Endothelial cell of umbilical vein (primary cell): ENCODE measurements around the gene ATP2B2. TPM values are rescaled to one million over a fixed set of nuclear protein-coding genes. Genes with fewer than 3 reads are reported as not detected.

ENCODE experiments used
- BruUV-seq: library from RNA; stranded (reverse); fragments of 400-500 nt; replicated peaks from 2 replicates; lab custom pipeline; 2021; lab: Mats Ljungman, UMichigan
- CTCF ChIA-PET: fragments of 300-600, 350-600 bp; sonication (Branson Sonifier 250); formaldehyde crosslinking; loops from one replicate; lab custom pipeline; 2021; ENCODE audit warnings: antibody characterized with exemption, inconsistent platforms; lab: Charles Lee
- POLR2A ChIA-PET: fragments of 300-600, 350-600 bp; sonication (Branson Sonifier 250); formaldehyde crosslinking; loops from one replicate; lab custom pipeline; 2021; ENCODE audit warnings: antibody characterized with exemption, inconsistent platforms; lab: Charles Lee
- DNase-seq: peaks from one replicate; pipeline ENCODE4 v3.0.0-alpha.2; 2011; ENCODE audit warnings: low read depth, low spot score
- FAIRE-seq: peaks from 2 replicates; lab custom pipeline; 2011; peaks lifted over from hg19 to GRCh38; lab: Jason Lieb, UNC
- H2AFZ ChIP-seq: 2 replicates; pipeline ENCODE4 v1.6.0; 2012; ENCODE audit warnings: low read depth, low read length, control low read depth, inconsistent platforms
- H3K27ac ChIP-seq: 2 replicates; pipeline ENCODE4 v1.5.1; 2011; ENCODE audit warnings: low read depth, mild to moderate bottlenecking, control low read depth, low read length, moderate library complexity; ENCODE audit not compliant: insufficient read depth
- H3K27me3 ChIP-seq, 2 experiments: 2 replicates each; pipeline versions ENCODE4 v1.6.0 to v1.6.1; 2011; ENCODE audit warnings: low read length in 2 of 2, mixed read lengths in 1 of 2; ENCODE audit not compliant: control insufficient read depth in 2 of 2, insufficient read depth in 2 of 2
- H3K36me3 ChIP-seq, 2 experiments: 2 replicates in 1 of 2; 3 replicates in 1 of 2; pipeline ENCODE4 v1.5.1; 2011; ENCODE audit warnings: low read length in 2 of 2, mild to moderate bottlenecking in 1 of 2, moderate library complexity in 1 of 2; ENCODE audit not compliant: control insufficient read depth in 2 of 2, insufficient read depth in 2 of 2; ENCODE audit errors: extremely low read depth in 1 of 2
- H3K4me1 ChIP-seq: 3 replicates; pipeline ENCODE4 v1.5.1; 2011; ENCODE audit warnings: mild to moderate bottlenecking, low read length; ENCODE audit not compliant: control insufficient read depth, insufficient read depth; ENCODE audit errors: extremely low read depth
- H3K4me2 ChIP-seq: 2 replicates; pipeline ENCODE4 v1.6.1; 2011; ENCODE audit warnings: low read length, control low read depth, mixed read lengths; ENCODE audit not compliant: insufficient read depth
- H3K4me3 ChIP-seq, 3 experiments: fragments of 200-600 bp in 1 of 3; sonication (generic), shearing (Covaris generic) in 1 of 3; replicated peaks in 1 of 3; 2 replicates each; pipeline ENCODE4 v1.5.1; 2011 to 2016; ENCODE audit warnings: control low read depth in 3 of 3, low read length in 3 of 3, mild to moderate bottlenecking in 2 of 3, inconsistent platforms in 1 of 3, low read depth in 1 of 3, moderate library complexity in 1 of 3; ENCODE audit not compliant: insufficient read depth in 1 of 3
- H3K79me2 ChIP-seq: 2 replicates; pipeline ENCODE4 v1.6.0; 2012; ENCODE audit warnings: low read length, inconsistent platforms; ENCODE audit not compliant: control insufficient read depth, insufficient read depth
- H3K9ac ChIP-seq: replicated peaks from 2 replicates; pipeline ENCODE3; 2011; ENCODE audit warnings: low read length, control low read depth; ENCODE audit not compliant: insufficient read depth; ENCODE audit errors: extremely low read depth
- H3K9me1 ChIP-seq: replicated peaks from 3 replicates; pipeline ENCODE4 v1.6.0; 2011; ENCODE audit warnings: mild to moderate bottlenecking, low read length; ENCODE audit not compliant: control insufficient read depth, insufficient read depth; ENCODE audit errors: extremely low read depth
- H3K9me3 ChIP-seq: replicated peaks from 2 replicates; pipeline ENCODE4 v1.5.1; 2012; ENCODE audit warnings: low read length, inconsistent platforms; ENCODE audit not compliant: control insufficient read depth, insufficient read depth
- H4K20me1 ChIP-seq: replicated peaks from 2 replicates; pipeline ENCODE3; 2011; ENCODE audit warnings: mild to moderate bottlenecking, low read length; ENCODE audit not compliant: control insufficient read depth, insufficient read depth; ENCODE audit errors: extremely low read depth
- CTCF ChIP-seq, 2 donors: IDR thresholded peaks; 1 replicate in 1 of 2; 2 replicates in 1 of 2; pipeline ENCODE4 v1.5.1; 2011; ENCODE audit warnings: low read length in 2 of 2, mild to moderate bottlenecking in 2 of 2, moderate library complexity in 2 of 2, control low read depth in 1 of 2, inconsistent platforms in 1 of 2, low read depth in 1 of 2; ENCODE audit not compliant: insufficient read depth in 1 of 2; ENCODE audit errors: extremely low read depth in 1 of 2
- EZH2 ChIP-seq: IDR thresholded peaks from 2 replicates; pipeline ENCODE4 v1.6.1; 2012; ENCODE audit warnings: borderline replicate concordance, low read depth, mild to moderate bottlenecking, moderate library complexity, low read length, inconsistent platforms; ENCODE audit not compliant: severe bottlenecking
- FOS ChIP-seq: IDR thresholded peaks from 2 replicates; pipeline ENCODE4 v1.6.1; 2011; ENCODE audit warnings: mild to moderate bottlenecking, low read length, moderate library complexity, borderline replicate concordance; ENCODE audit not compliant: insufficient read depth
- GATA2 ChIP-seq: IDR thresholded peaks from 2 replicates; pipeline ENCODE4 v1.7.0; 2011; ENCODE audit warnings: low read depth, mild to moderate bottlenecking, moderate library complexity, mixed read lengths, low read length; ENCODE audit not compliant: insufficient read length, insufficient read depth
- JUN ChIP-seq: IDR thresholded peaks from 2 replicates; pipeline ENCODE4 v1.6.1; 2011; ENCODE audit warnings: borderline replicate concordance, low read depth; ENCODE audit not compliant: insufficient read length, insufficient read depth
- MAX ChIP-seq: IDR thresholded peaks from 2 replicates; pipeline ENCODE4 v1.6.1; 2011; ENCODE audit not compliant: insufficient read depth, insufficient read length
- MYC ChIP-seq: IDR thresholded peaks from one replicate; pipeline ENCODE4 v1.6.1; 2011; ENCODE audit warnings: mild to moderate bottlenecking, low read depth, low read length
- POLR2A ChIP-seq: IDR thresholded peaks from 2 replicates; pipeline ENCODE4 v1.6.1; 2012; ENCODE audit warnings: low read depth, mild to moderate bottlenecking, control low read depth, low read length
- POLR2AphosphoS5 ChIP-seq: IDR thresholded peaks from 2 replicates; pipeline ENCODE4 v1.6.1; 2012; ENCODE audit warnings: low read depth, mild to moderate bottlenecking, control low read depth, low read length, moderate library complexity; ENCODE audit not compliant: insufficient read depth
- dilution Hi-C: fragments of 300-500 bp; cut with MboI; formaldehyde crosslinking; loops from one replicate; pipeline ENCODE4 v1.15.0; 2019; ENCODE audit warnings: low sequenced_read_pairs; ENCODE audit not compliant: extremely low pct_ligation_motif_present
- intact Hi-C: fragments of 100-400 bp; cut with micrococcal nuclease; formaldehyde crosslinking; loops from one replicate; pipeline ENCODE4 v1.10.0; 2022
- polyA plus RNA-seq, 4 experiments: library from polyadenylated mRNA; depleted of rRNA in 3 of 4; stranded (reverse) in 3 of 4; unstranded in 1 of 4; fragments of >200 nt; gene quantifications; 2 replicates each; pipeline versions ENCODE4 v1.2.1 to v1.2.3, GENCODE V29; 2011 to 2012; ENCODE audit warnings: missing spikeins in 1 of 4
- total RNA-seq: library from RNA; stranded (reverse); gene quantifications from 2 replicates; pipeline ENCODE4 v1.2.3, GENCODE V29; 2021

Gene ATP2B2
- total and polyA plus RNA-seq, 2 donors (not counting 3 experiments of a cell fraction or from before 2014, with no cell fraction given): not detected

- H2AFZ ChIP-seq: no peak overlapping the region
- TF ChIP-seq CTCF (IDR thresholded peaks at IDR 0.05; ENCODE audit: extremely low read depth in 1 of 2, insufficient read depth in 1 of 2, low read depth in 1 of 2, low read length in 2 of 2): no peak
- no peak for TF ChIP-seq POLR2A
- TF ChIP-seq POLR2AphosphoS5: no peak
- no peak for TF ChIP-seq EZH2
- no peak for TF ChIP-seq MAX
- TF ChIP-seq MYC: no peak
- TF ChIP-seq JUN: no peak
- TF ChIP-seq FOS: no peak
- no peak for TF ChIP-seq GATA2
- DNase-seq: no peak
- no peak overlapping the region for H3K27ac ChIP-seq
- dilution Hi-C loops (no loop called here), intact Hi-C loops (no loop called here)
- no peaks in the 10 kb centered on the region for H3K79me2 ChIP-seq
- no peak for FAIRE-seq
- no peaks in the 10 kb centered on the region for H3K36me3 ChIP-seq
- no peak overlapping the region for H3K9ac ChIP-seq
- CTCF ChIA-PET: no interaction called here
- H3K4me1 ChIP-seq: no peaks in the 10 kb centered on the region
- POLR2A ChIA-PET: no interaction called here
- BruUV-seq: no TSS peak
- no peak overlapping the region for H3K4me2 ChIP-seq
- H4K20me1 ChIP-seq: no peaks in the 10 kb centered on the region
- no peaks in the 10 kb centered on the region for H3K9me3 ChIP-seq
- no peak overlapping the region for H3K4me3 ChIP-seq
- no peaks in the 10 kb centered on the region for H3K27me3 ChIP-seq
- H3K9me1 ChIP-seq: no peaks in the 10 kb centered on the region
These were observed 121.5 kb downstream of the ATP2B2 start for GRCh38 chr3:10383850-10384248.
